HG02884 (cell line): ENCODE results near the gene PMEPA1.

Experiments used
- ATAC-seq: cut with Tn5 transposase; IDR thresholded peaks from one replicate; pipeline ENCODE4 v1.9.1; 2021; ENCODE audit warnings: mild to moderate bottlenecking, moderate library complexity; ENCODE audit not compliant: unreplicated experiment

PMEPA1 gene

GRCh38 chr20:57695012-57695411 lies 14.8 kb downstream of the PMEPA1 start:
- ATAC-seq: no peak

DNA sequence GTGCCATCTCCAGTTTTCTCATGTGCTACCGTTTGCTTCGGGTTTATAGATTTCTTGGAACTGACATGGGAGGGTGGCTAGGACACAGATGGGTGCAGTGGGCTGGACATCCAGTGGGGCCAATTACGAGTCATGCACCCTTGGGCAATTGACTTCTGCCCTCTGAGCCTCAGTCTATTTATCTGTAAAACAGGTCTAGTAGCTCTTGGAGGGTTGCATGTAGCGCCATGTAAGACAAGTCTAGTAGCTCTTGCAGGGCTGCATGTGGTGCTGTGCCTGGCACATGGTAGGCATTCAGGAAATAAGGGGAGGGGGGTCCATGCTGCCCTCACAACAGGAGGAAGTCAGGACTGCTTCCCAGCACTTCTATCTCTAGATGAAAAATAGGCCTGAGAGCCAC lies 15.3 kb downstream of the PMEPA1 start:
- no peak for ATAC-seq

DNA sequence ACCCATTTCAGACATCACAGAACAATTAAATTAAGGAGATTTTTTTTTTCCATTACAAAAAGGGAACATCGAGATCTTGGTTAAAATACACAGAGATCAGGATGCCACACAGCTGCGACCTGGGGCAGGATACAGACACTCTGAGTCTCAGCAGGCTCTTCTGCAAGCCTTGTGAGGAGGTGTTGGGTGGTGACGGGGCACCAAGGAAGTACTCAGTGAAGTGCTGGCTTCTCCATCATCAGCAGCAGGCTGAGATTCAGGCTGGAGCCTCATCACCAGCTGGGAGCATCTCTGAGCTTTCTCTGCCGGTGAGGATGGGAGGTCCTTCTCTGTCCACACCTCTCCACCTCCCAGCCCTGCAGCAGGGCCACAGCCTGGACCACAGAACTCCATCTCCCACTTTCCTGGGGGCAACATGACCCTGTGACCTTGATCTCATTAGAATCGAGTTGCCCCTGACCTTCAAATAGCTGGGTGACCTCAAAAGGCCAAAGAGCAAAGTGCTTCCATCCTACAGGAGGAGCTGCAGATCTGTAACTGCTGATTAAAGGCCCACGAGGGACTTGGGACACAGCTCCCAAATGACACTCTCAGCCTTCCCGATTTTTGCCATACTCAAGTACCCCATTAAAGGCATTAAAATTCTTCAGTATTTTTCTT lies 16.0 kb downstream of the PMEPA1 start:
- no peak for ATAC-seq

- no peak for ATAC-seq
Measured at GRCh38 chr20:57693002-57693582, 16.7 kb downstream of the PMEPA1 start.

- no peak for ATAC-seq
Measured at GRCh38 chr20:57692393-57692792, 17.4 kb downstream of the PMEPA1 start.

DNA sequence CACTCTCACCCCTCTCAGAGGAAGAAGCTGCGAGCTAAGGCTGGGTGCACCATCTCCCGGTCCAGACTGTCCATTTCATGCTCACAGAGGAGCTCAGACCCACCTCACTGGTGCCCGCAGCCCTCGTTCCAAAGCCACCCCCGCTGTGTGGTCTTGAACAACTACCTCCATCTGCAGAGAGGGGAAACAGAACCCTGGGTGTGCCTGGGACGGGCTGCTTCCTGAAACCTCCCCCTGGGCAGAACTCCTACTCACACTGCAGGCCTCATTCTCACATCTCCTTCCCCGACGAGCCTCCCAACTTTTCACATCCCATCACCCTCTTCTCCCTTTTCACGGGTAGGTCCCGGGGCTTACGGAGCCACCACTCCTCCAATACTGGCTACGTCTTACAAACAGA lies 18.1 kb downstream of the PMEPA1 start:
- no peak for ATAC-seq

GRCh38 chr20:57690525-57690924 lies 19.3 kb downstream of the PMEPA1 start:
- ATAC-seq: no peak

- no peak for ATAC-seq
Measured at GRCh38 chr20:57689745-57690481, 19.9 kb downstream of the PMEPA1 start.

- ATAC-seq: no peak
Measured at GRCh38 chr20:57688864-57689263, 21.0 kb downstream of the PMEPA1 start.

DNA sequence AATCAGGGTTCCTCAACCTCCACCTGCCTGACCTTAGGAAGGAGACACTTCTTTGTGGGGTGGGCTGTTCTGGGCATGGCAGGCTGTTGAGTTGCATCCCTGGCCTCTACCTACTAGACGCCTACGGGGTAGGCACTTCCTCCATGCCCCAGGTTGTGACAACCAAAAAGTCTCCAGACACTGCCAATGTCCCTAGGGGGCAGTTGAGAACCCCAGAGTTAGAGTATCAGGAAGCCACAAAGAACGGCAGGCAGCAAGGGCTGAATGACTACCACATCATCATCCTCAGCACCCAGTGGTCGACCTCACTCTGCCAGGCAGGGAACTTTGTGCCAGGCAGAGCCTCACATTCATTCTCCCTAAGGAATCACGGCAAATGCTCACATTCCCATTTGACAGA lies 21.5 kb downstream of the PMEPA1 start:
- ATAC-seq: no peak

DNA sequence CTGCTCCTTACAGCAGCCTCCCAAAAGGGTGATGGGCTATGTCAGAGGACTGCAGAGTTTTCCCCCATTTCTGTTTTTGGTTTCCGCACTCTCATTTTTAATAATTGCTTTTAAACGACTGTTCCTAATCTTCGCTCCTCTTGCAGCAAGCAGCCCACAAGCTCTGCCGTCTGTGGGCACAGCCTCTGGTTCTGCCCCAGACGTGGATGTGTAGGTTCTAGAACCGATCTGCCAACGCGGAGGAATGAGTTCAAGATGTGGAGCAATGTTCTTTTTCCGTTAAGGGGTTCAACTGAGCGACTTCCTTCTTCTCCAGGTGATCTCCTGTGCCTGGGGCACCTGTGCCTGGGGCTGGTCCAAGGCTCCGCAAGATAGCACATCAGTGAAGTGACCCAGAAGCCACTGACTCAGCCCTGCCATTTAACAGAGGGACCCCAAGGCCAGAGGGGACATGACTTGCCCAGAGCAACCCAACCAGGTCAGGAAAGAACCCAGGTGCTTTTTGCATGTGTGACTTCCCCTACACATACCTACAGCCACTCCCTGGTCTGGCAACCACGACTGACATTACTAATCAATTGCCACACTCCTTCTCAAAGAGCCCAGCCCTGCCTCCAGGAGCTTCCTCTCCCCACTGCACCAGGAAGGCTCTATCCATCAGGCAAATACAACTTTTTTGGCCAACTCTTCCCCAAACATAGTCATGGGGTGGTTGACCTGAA lies 22.7 kb downstream of the PMEPA1 start:
- no peak for ATAC-seq

DNA sequence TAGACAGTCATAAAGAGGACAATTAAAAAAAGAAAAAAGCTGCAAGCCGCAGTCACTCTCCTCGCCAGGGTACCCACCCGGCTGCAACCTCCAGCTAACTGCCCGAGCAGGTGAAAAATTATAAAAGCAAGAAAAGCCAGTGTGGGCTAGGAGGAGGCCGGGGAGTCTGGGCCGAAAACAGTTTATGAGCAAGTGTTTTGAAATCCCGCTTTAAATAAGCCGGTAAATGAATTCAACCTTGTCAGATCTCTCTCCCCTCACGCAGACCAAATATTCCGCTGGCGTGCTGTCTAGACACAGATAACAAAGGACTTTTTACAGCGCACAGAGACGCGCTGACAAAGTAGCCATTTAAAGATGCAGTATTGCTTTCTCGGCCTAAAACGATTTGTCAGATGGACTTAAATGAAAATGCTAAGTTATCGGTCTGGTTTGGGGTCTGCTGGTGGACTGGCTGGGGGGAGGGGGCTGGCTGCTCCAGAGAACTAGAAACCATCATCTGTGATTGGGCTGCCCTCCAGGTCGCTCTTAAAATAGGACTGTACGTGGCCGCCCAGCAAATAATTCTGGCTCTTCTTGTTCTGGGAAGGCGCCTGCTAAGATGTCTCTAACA lies 24.6 kb downstream of the PMEPA1 start:
- no peak for ATAC-seq

GRCh38 chr20:57684808-57685140 lies 25.0 kb downstream of the PMEPA1 start:
- no peak for ATAC-seq

GRCh38 chr20:57683881-57684807 lies 25.7 kb downstream of the PMEPA1 start:
- ATAC-seq: no peak

GRCh38 chr20:57683287-57683686 lies 26.5 kb downstream of the PMEPA1 start:
- ATAC-seq: no peak

GRCh38 chr20:57682184-57683101 lies 27.4 kb downstream of the PMEPA1 start:
- peak; percentile 29 for ATAC-seq

GRCh38 chr20:57680934-57681914 lies 28.6 kb downstream of the PMEPA1 start:
- no peak for ATAC-seq

GRCh38 chr20:57680131-57680716 lies 29.6 kb downstream of the PMEPA1 start:
- ATAC-seq: peak; percentile 53
